ENCODE measurements around the gene GPN1.

GPN1 gene

GRCh38 chr2:27634291-27634690 lies 5.4 kb downstream of the GPN1 start:
- H3K4me3 ChIP-seq (ENCODE audit: low read depth, low read length): no peak overlapping the region
- DNase-seq (ENCODE audit: low read depth): no peak
- TF ChIP-seq CTCF (IDR thresholded peaks at IDR 0.05; ENCODE audit: insufficient read depth, low read depth, low read length, missing control alignments): no peak

GRCh38 chr2:27636766-27637165 lies 7.9 kb downstream of the GPN1 start:
- no peak overlapping the region for H3K4me3 ChIP-seq (ENCODE audit: low read depth, low read length)
- TF ChIP-seq CTCF (IDR thresholded peaks at IDR 0.05; ENCODE audit: insufficient read depth, low read depth, low read length, missing control alignments): no peak
- DNase-seq (ENCODE audit: low read depth): no peak

- no peak for DNase-seq (ENCODE audit: low read depth)
- no peak for TF ChIP-seq CTCF (IDR thresholded peaks at IDR 0.05; ENCODE audit: insufficient read depth, low read depth, low read length, missing control alignments)
- H3K4me3 ChIP-seq (ENCODE audit: low read depth, low read length): no peak overlapping the region
Observed at GRCh38 chr2:27638037-27638637, 9.3 kb downstream of the GPN1 start.

GRCh38 chr2:27638709-27639108 lies 9.9 kb downstream of the GPN1 start:
- no peak for TF ChIP-seq CTCF (IDR thresholded peaks at IDR 0.05; ENCODE audit: insufficient read depth, low read depth, low read length, missing control alignments)
- no peak for DNase-seq (ENCODE audit: low read depth)
- no peak overlapping the region for H3K4me3 ChIP-seq (ENCODE audit: low read depth, low read length)

- no peak overlapping the region for H3K4me3 ChIP-seq (ENCODE audit: low read depth, low read length)
- DNase-seq (ENCODE audit: low read depth): no peak
- no peak for TF ChIP-seq CTCF (IDR thresholded peaks at IDR 0.05; ENCODE audit: insufficient read depth, low read depth, low read length, missing control alignments)
Observed at GRCh38 chr2:27640722-27641245, 11.9 kb downstream of the GPN1 start.

- no peak overlapping the region for H3K4me3 ChIP-seq (ENCODE audit: low read depth, low read length)
- no peak for DNase-seq (ENCODE audit: low read depth)
- no peak for TF ChIP-seq CTCF (IDR thresholded peaks at IDR 0.05; ENCODE audit: insufficient read depth, low read depth, low read length, missing control alignments)
Observed at GRCh38 chr2:27645197-27645596, 16.3 kb downstream of the GPN1 start.

- no peak overlapping the region for H3K4me3 ChIP-seq (ENCODE audit: low read depth, low read length)
- TF ChIP-seq CTCF (IDR thresholded peaks at IDR 0.05; ENCODE audit: insufficient read depth, low read depth, low read length, missing control alignments): no peak
- DNase-seq (ENCODE audit: low read depth): no peak
Observed at GRCh38 chr2:27647289-27647688, 18.4 kb downstream of the GPN1 start.

Measured in GM12865 (cell line).